Fibroblast of skin of right biceps (primary cell): Measurements from ENCODE around the gene CMPK2.
A peak's percentile ranks its signal among the peaks of the same experiment; 100 is the strongest.

ENCODE experiments used
- DNase-seq: peaks from one replicate; pipeline ENCODE4 v3.0.0-alpha.2; 2013

The CMPK2 gene

GRCh38 chr2:6808426-6808825 is 57.3 kb downstream of the CMPK2 start:
- DNase-seq = no peak

DNA sequence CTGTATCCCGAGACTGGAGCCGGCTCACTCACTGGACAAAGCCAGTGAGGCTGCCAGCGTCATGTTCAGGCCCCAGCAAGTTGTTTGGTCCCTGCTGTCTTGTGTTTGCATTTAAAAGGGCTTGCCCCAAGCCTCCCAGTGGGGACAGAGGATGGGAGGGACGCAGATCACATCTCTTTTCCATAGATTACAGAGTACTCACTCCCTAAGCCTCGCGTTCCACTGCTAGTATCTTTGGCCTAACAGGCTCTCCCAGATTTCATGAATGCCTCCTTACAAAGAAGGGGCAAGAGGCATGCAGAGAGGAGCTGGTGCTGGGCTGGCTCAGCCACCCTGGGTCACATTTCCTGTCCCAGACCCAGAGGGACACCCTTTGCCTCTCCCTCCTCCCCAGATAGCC is 59.1 kb downstream of the CMPK2 start:
- DNase-seq = no peak

DNA sequence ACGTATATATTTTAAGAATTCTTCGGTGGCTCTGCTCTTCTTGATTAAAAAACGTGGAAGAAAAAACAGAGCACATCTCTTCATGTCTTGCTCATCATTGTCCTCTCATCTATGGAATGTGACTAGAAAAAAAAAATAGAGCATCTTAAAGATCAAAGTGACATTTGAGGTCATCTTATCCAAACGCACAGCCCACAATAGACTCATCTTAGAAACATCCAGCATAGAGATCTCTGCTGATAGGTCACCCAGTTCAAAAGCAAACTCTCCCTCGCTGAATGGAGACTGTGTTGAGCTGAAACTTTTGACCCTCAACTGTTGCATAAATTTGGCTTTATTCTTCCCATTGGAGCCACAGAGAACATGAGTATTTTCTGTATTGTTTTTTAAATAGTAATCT is 65.2 kb downstream of the CMPK2 start:
- DNase-seq = peak; percentile 76
